ENCODE data around the gene SLC38A3.

DNA sequence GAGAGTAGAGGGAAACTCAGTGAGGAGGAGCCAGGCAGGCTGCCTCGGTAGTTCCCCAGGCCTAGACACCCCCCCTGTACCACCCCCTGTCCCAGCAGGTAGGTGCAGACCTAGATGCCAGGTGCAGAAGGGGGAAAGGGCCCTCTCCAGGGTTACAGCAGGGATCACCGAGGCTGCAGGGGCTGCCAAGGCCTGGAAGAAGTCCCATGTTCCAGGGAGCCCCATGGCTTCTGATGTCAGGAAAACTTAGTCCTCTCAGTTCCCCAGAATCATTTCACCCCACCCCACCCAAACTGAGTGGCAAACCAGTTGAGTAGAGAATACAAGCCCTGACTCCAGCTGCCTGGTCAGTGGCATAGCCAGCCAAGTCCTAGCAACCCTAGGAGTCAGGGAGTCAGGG is 56.4 kb downstream of the SLC38A3 start:
- no peak for TF ChIP-seq POLR2AphosphoS5 (IDR thresholded peaks at IDR 0.05; ENCODE audit: insufficient read depth in 1 of 2, low read depth in 1 of 2)
- TF ChIP-seq, protein P1, sequence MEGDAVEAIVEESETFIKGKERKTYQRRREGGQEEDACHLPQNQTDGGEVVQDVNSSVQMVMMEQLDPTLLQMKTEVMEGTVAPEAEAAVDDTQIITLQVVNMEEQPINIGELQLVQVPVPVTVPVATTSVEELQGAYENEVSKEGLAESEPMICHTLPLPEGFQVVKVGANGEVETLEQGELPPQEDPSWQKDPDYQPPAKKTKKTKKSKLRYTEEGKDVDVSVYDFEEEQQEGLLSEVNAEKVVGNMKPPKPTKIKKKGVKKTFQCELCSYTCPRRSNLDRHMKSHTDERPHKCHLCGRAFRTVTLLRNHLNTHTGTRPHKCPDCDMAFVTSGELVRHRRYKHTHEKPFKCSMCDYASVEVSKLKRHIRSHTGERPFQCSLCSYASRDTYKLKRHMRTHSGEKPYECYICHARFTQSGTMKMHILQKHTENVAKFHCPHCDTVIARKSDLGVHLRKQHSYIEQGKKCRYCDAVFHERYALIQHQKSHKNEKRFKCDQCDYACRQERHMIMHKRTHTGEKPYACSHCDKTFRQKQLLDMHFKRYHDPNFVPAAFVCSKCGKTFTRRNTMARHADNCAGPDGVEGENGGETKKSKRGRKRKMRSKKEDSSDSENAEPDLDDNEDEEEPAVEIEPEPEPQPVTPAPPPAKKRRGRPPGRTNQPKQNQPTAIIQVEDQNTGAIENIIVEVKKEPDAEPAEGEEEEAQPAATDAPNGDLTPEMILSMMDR (IDR thresholded peaks at IDR 0.05): no peak
